Ectodermal cell (in vitro differentiated cells): Measurements from ENCODE around the gene CMTM4.
"Not testable (repeated sequence)": the region's sequence is repeated elsewhere in the genome, so short reads cannot be mapped to it uniquely, and the experiment has no call there.

Experiments
- H3K27ac ChIP-seq: 2 replicates; pipeline ENCODE4 v1.7.0; 2013; ENCODE audit warnings: mild to moderate bottlenecking, low read depth, low read length; ENCODE audit not compliant: insufficient read depth, poor library complexity, severe bottlenecking
- H3K27me3 ChIP-seq: 2 replicates; pipeline ENCODE4 v1.7.0; 2013; ENCODE audit warnings: mild to moderate bottlenecking, low read length; ENCODE audit not compliant: insufficient read depth, control insufficient read depth, poor library complexity, severe bottlenecking
- H3K36me3 ChIP-seq: one replicate; pipeline ENCODE4 v1.7.0; 2013; ENCODE audit warnings: low read length; ENCODE audit not compliant: control insufficient read depth, insufficient read depth
- H3K4me1 ChIP-seq: one replicate; pipeline ENCODE4 v1.7.0; 2013; ENCODE audit warnings: low read length; ENCODE audit not compliant: control insufficient read depth, insufficient read depth
- H3K4me3 ChIP-seq: 2 replicates; pipeline ENCODE4 v1.7.0; 2013; ENCODE audit warnings: low read depth, low read length, control low read depth; ENCODE audit not compliant: insufficient read depth
- H3K9me3 ChIP-seq: 2 replicates; pipeline ENCODE4 v1.7.0; 2013; ENCODE audit warnings: mild to moderate bottlenecking, low read length, moderate library complexity; ENCODE audit not compliant: control insufficient read depth
- WGBS, 2 experiments: methylation state at CpG; one replicate each; pipeline ENCODE4 v1.1.7; 2013; ENCODE audit warnings: missing lambda C conversion rate in 2 of 2; 5-methylcytosine and 5-hydroxymethylcytosine counted together

CMTM4 gene

GRCh38 chr16:66598111-66598510, 98.4 kb downstream of the CMTM4 start:
- WGBS, 2 experiments = 88 to 92% methylated on average over 1 to 2 of the region's 3 CpGs
- no peaks in the 10 kb centered on the region for H3K27me3 ChIP-seq
- H3K27ac ChIP-seq = no peak overlapping the region
- no peaks in the 10 kb centered on the region for H3K9me3 ChIP-seq
- no peak overlapping the region for H3K4me3 ChIP-seq
- H3K36me3 ChIP-seq = no peaks in the 10 kb centered on the region
- no peaks in the 10 kb centered on the region for H3K4me1 ChIP-seq

DNA sequence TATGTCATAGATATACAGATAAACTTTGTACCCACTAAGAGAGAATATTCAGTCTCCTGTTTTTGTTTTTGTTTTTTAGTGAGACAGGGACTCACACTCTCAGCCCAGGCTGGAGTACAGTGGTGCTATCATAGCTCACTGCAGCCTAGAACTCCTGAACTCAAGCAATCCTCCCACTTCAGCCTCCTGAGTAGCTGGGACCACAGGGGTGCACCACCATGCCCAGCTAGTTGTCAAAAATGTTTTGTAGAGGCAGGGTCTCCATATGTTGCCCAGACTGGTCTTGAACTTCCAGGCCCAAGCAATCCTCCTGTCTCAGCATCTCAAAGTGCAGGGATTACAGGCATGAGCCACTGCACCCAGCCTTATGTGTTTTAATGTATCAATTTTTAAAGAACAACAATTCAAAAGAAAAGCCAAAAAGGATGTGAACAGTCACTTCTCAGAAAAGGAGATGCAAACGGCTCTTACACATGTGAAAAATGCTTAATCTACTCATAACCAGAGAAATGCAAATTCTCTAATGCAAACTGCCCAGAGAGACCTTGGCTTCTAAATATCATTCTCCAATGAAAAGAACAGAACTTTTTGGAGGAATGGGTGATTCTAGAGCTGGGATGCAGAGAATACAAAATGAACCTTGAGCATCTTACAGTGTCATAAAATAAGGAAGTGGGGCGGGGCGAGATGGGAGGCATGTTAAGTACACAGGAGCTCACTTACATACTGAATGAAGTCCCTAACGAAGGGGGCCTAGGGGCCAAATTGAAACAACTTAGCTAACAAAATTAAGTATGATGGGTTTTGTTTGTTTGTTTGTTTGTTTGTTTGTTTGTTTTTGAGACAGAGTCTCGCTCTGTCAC, 99.3 kb downstream of the CMTM4 start:
- Histone ChIP-seq H3K4me3 (no peak overlapping the region), H3K27me3 (no peaks in the 10 kb centered on the region), H3K36me3 (no peaks in the 10 kb centered on the region), H3K4me1 (no peaks in the 10 kb centered on the region), H3K9me3 (no peaks in the 10 kb centered on the region), H3K27ac (no peak overlapping the region)
- WGBS, 2 experiments = 95 to 96% methylated on average over 5 of the region's 5 CpGs

- H3K36me3 ChIP-seq, H3K27ac ChIP-seq, H3K4me3 ChIP-seq, H3K9me3 ChIP-seq, H3K4me1 ChIP-seq, H3K27me3 ChIP-seq: not testable (repeated sequence)
- WGBS, 2 experiments = 83 to 100% methylated on average over 4 of the region's 4 CpGs
Measured at GRCh38 chr16:66596559-66596958, 100.0 kb downstream of the CMTM4 start.

DNA sequence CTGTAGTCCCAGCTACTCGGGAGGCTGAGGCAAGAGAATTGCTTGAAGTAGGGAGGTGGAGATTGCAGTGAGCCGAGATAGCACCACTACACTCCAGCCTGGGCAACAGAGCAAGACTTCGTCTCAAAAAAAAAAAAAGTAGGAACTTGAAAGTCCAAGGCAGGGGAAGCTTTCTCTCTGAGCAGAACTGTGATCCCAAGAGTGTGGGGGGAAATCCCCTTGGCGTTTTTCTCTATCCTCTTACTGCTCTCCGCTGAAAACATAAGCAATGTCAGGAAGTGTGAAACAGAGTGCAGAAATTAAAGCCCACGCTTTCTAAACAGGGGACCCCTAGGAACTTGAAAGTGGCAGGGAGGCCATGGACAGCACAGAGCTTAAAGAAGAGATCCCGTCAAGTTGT, 101.8 kb downstream of the CMTM4 start:
- WGBS, 2 experiments = 88 to 90% methylated on average over 7 of the region's 7 CpGs
- H3K4me3 ChIP-seq = no peak overlapping the region
- H3K4me1 ChIP-seq = no peaks in the 10 kb centered on the region
- H3K9me3 ChIP-seq = no peaks in the 10 kb centered on the region
- H3K27me3 ChIP-seq = no peaks in the 10 kb centered on the region
- no peak overlapping the region for H3K27ac ChIP-seq
- no peaks in the 10 kb centered on the region for H3K36me3 ChIP-seq

- 89 to 96% methylated on average over 2 to 3 of the region's 3 CpGs for WGBS, 2 experiments
- Histone ChIP-seq H3K4me1 (no peaks in the 10 kb centered on the region), H3K27ac (no peak overlapping the region), H3K4me3 (no peak overlapping the region), H3K36me3 (no peaks in the 10 kb centered on the region), H3K9me3 (no peaks in the 10 kb centered on the region), H3K27me3 (no peaks in the 10 kb centered on the region)
Measured at GRCh38 chr16:66592814-66593213, 103.7 kb downstream of the CMTM4 start.

- 81 to 87% methylated on average over 3 of the region's 3 CpGs for WGBS, 2 experiments
- Histone ChIP-seq H3K4me3 (no peak overlapping the region), H3K4me1 (no peaks in the 10 kb centered on the region), H3K27me3 (no peaks in the 10 kb centered on the region), H3K9me3 (no peaks in the 10 kb centered on the region), H3K36me3 (no peaks in the 10 kb centered on the region), H3K27ac (no peak overlapping the region)
Measured at GRCh38 chr16:66592241-66592640, 104.3 kb downstream of the CMTM4 start.

GRCh38 chr16:66591018-66591417, 105.5 kb downstream of the CMTM4 start:
- no peak overlapping the region for H3K27ac ChIP-seq
- no peaks in the 10 kb centered on the region for H3K27me3 ChIP-seq
- no peaks in the 10 kb centered on the region for H3K4me1 ChIP-seq
- 82 to 87% methylated on average over 4 of the region's 4 CpGs for WGBS, 2 experiments
- no peaks in the 10 kb centered on the region for H3K36me3 ChIP-seq
- no peak overlapping the region for H3K4me3 ChIP-seq
- H3K9me3 ChIP-seq = no peaks in the 10 kb centered on the region

DNA sequence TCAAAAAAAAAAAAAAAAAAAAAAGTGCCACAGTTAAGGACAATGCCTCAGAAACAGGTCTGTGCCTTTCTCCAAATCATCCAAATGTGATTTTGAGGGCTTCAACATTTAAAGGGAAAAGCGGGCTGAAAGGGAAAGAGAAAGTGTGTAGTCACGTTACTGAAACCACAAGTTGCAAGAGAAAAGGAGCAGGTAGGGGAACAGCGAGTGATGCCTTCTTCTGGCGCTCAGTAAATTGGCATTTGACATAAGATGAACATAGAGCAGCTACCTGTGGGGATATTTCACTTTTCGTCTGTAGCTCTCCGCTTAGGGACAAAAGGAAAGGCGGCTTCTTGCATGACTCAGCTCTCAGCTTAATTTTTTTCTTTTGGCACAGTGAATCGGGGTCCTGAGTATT, 106.2 kb downstream of the CMTM4 start:
- no peak overlapping the region for H3K4me3 ChIP-seq
- no peaks in the 10 kb centered on the region for H3K27me3 ChIP-seq
- 89 to 91% methylated on average over 8 of the region's 8 CpGs for WGBS, 2 experiments
- H3K9me3 ChIP-seq = no peaks in the 10 kb centered on the region
- no peaks in the 10 kb centered on the region for H3K4me1 ChIP-seq
- no peak overlapping the region for H3K27ac ChIP-seq
- H3K36me3 ChIP-seq = no peaks in the 10 kb centered on the region

DNA sequence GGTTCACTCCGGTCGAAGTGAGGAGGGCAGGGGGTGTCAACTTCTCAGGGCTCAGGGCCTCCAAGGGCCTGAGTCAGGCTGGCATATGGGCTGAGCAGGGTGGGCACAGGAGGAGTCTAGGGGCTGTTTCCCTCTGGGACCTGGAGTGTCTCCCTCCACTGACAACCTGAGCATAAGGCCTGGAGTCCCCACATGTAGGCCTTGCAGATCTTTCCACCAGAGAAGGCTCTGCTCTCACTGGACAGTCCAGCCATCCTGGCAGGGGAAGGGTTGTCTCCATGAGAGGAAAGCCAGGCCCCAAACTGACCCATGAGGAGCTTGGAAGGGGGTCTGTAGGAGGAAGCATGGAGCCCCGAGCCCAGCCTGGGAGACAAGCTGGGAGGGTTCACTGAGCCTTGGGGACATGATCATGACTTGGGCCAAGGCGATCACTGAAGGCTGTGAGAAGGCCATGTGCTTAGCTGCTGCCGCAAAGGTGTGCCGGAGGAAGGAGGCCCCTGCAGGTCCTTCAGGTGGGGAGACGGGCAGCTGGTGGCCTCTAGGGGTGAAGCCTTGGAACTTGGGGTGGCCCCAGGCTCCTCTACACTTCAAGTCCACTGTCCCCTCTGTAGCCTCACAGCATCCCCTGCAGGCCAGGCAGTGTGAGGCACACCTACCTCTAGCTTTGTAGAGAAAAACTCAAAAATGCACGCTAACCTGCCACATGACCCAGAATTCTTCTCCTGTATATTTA, 107.4 kb downstream of the CMTM4 start:
- Histone ChIP-seq H3K27ac (no peak overlapping the region), H3K4me3 (no peak overlapping the region), H3K27me3 (no peaks in the 10 kb centered on the region), H3K4me1 (no peaks in the 10 kb centered on the region), H3K36me3 (no peaks in the 10 kb centered on the region), H3K9me3 (no peaks in the 10 kb centered on the region)
- 85 to 91% methylated on average over 8 of the region's 8 CpGs for WGBS, 2 experiments

GRCh38 chr16:66587881-66588600, 108.5 kb downstream of the CMTM4 start:
- Histone ChIP-seq H3K4me3 (no peak overlapping the region), H3K9me3 (no peaks in the 10 kb centered on the region), H3K27me3 (no peaks in the 10 kb centered on the region), H3K4me1 (no peaks in the 10 kb centered on the region), H3K27ac (no peak overlapping the region), H3K36me3 (no peaks in the 10 kb centered on the region)
- 94% methylated on average over 7 of the region's 7 CpGs for WGBS, 2 experiments
